Colonic mucosa (tissue), 4 donors: Measurements from ENCODE around the gene EFCAB11. TPM values are rescaled to one million over a fixed set of nuclear protein-coding genes. Genes with fewer than 3 reads are reported as not detected.

Experiments used
- DNase-seq: peaks from one replicate; pipeline ENCODE4 v3.0.0-alpha.2; 2020
- H3K27ac ChIP-seq: fragments of 200-600 bp; one replicate; pipeline ENCODE4 v1.8.0; 2021
- H3K27me3 ChIP-seq: fragments of 200-600 bp; one replicate; pipeline ENCODE4 v1.8.0; 2021
- H3K36me3 ChIP-seq: fragments of 200-600 bp; one replicate; pipeline ENCODE4 v1.8.0; 2021
- H3K4me1 ChIP-seq: fragments of 200-600 bp; one replicate; pipeline ENCODE4 v1.8.0; 2021; ENCODE audit warnings: mild to moderate bottlenecking
- H3K4me3 ChIP-seq: fragments of 200-600 bp; one replicate; pipeline ENCODE4 v1.8.0; 2021
- H3K9ac ChIP-seq, 2 donors: one replicate each; pipeline ENCODE4 v1.7.0; 2013; ENCODE audit warnings: control low read depth in 2 of 2, low read depth in 2 of 2, low read length in 2 of 2
- H3K9me3 ChIP-seq: fragments of 200-600 bp; one replicate; pipeline ENCODE4 v1.8.0; 2021
- CTCF ChIP-seq: fragments of 200-600 bp; IDR thresholded peaks from one replicate; pipeline ENCODE4 v1.8.0; 2022; ENCODE audit warnings: antibody characterized with exemption, mild to moderate bottlenecking
- intact Hi-C: fragments of 100-400 bp; cut with DNase I; formaldehyde crosslinking; loops from one replicate; pipeline ENCODE4 v1.14.1; 2022
- total RNA-seq, 2 donors: library from RNA; stranded (reverse); fragmentation: NEBNext Ultra II Directional in 1 of 2; extraction: Animal tissue kit (Norgen Biotek cat#: 25700) in 1 of 2; gene quantifications; one replicate each; pipeline ENCODE4 v1.2.1, GENCODE V29; 2021
- donor health status: healthy.
- donor health status: DM: no; HTN: no; CAD: no.
- donor health status: DM: no; HTN: no; CAD: no.

EFCAB11 gene
- total RNA-seq, 2 donors from 2014 or later, result 12.1 to 14.1 TPM

- H3K9ac ChIP-seq, result no peak overlapping the region
- H3K27ac ChIP-seq, result no peak overlapping the region
- H3K27me3 ChIP-seq, result no peaks in the 10 kb centered on the region
- intact Hi-C loops, result no loop called here
- no peaks in the 10 kb centered on the region for H3K36me3 ChIP-seq
- no peaks in the 10 kb centered on the region for H3K4me1 ChIP-seq
- no peak for DNase-seq
- H3K9me3 ChIP-seq, result no peaks in the 10 kb centered on the region
- H3K4me3 ChIP-seq, result no peak overlapping the region
- TF ChIP-seq CTCF, result no peak
Observed at GRCh38 chr14:89952576-89952975, 2.0 kb downstream of the EFCAB11 start.

GRCh38 chr14:89947344-89947743 is 7.2 kb downstream of the EFCAB11 start:
- H3K4me1 ChIP-seq, result no peaks in the 10 kb centered on the region
- H3K9me3 ChIP-seq, result no peaks in the 10 kb centered on the region
- no peaks in the 10 kb centered on the region for H3K36me3 ChIP-seq
- no peak overlapping the region for H3K27ac ChIP-seq
- no peak overlapping the region for H3K9ac ChIP-seq
- no peak for TF ChIP-seq CTCF
- intact Hi-C loops, result loop anchor here (10.0 kb wide), 1 partner anchor 287 kb away; no protein-coding TSS in a partner anchor
- H3K4me3 ChIP-seq, result no peak overlapping the region
- no peak for DNase-seq
- no peaks in the 10 kb centered on the region for H3K27me3 ChIP-seq

GRCh38 chr14:89941830-89942377 is 12.6 kb downstream of the EFCAB11 start:
- no peak for TF ChIP-seq CTCF
- H3K4me1 ChIP-seq, result no peaks in the 10 kb centered on the region
- no peak for DNase-seq
- no peak overlapping the region for H3K27ac ChIP-seq
- H3K27me3 ChIP-seq, result no peaks in the 10 kb centered on the region
- intact Hi-C loops, result loop anchor here (10.0 kb wide), 1 partner anchor 293 kb away; no protein-coding TSS in a partner anchor
- H3K9ac ChIP-seq, result no peak overlapping the region
- no peaks in the 10 kb centered on the region for H3K9me3 ChIP-seq
- H3K36me3 ChIP-seq, result no peaks in the 10 kb centered on the region
- no peak overlapping the region for H3K4me3 ChIP-seq

- H3K36me3 ChIP-seq, result no peaks in the 10 kb centered on the region
- H3K27ac ChIP-seq, result no peak overlapping the region
- H3K9ac ChIP-seq, result no peak overlapping the region
- H3K9me3 ChIP-seq, result no peaks in the 10 kb centered on the region
- no peaks in the 10 kb centered on the region for H3K27me3 ChIP-seq
- TF ChIP-seq CTCF, result no peak
- H3K4me1 ChIP-seq, result no peaks in the 10 kb centered on the region
- no peak for DNase-seq
- intact Hi-C loops, result no loop called here
- H3K4me3 ChIP-seq, result no peak overlapping the region
Observed at GRCh38 chr14:89936654-89937185, 17.8 kb downstream of the EFCAB11 start.

GRCh38 chr14:89933002-89933401 is 21.5 kb downstream of the EFCAB11 start:
- no peaks in the 10 kb centered on the region for H3K27me3 ChIP-seq
- H3K9ac ChIP-seq, result no peak overlapping the region
- TF ChIP-seq CTCF, result no peak
- intact Hi-C loops, result no loop called here
- H3K4me3 ChIP-seq, result no peak overlapping the region
- H3K4me1 ChIP-seq, result no peaks in the 10 kb centered on the region
- DNase-seq, result no peak
- H3K27ac ChIP-seq, result no peak overlapping the region
- no peaks in the 10 kb centered on the region for H3K9me3 ChIP-seq
- H3K36me3 ChIP-seq, result no peaks in the 10 kb centered on the region
